Upper lobe of left lung (tissue), 4 donors: ENCODE results near the gene OR2T10.

Source experiments
- CTCF ChIP-seq, 6 experiments: fragments of 450-650 bp in 4 of 6; fragments of 200-600 bp in 2 of 6; sonication (generic) in 2 of 6; IDR thresholded peaks; one replicate each; pipeline ENCODE4 v1.5.1; 2016 to 2019; ENCODE audit warnings: antibody characterized with exemption in 6 of 6
- EP300 ChIP-seq, 4 donors: sonication (generic); formaldehyde crosslinking; IDR thresholded peaks; one replicate each; pipeline ENCODE4 v1.5.1; 2017; ENCODE audit warnings: antibody characterized with exemption in 4 of 4, control low read depth in 2 of 4
- POLR2A ChIP-seq, 4 donors: fragments of 450-650 bp; IDR thresholded peaks; one replicate each; pipeline ENCODE4 v1.5.1; 2016 to 2017; ENCODE audit warnings: antibody characterized with exemption in 4 of 4, mild to moderate bottlenecking in 2 of 4
- POLR2AphosphoS5 ChIP-seq, 2 donors: sonication (generic); formaldehyde crosslinking; IDR thresholded peaks; one replicate each; pipeline ENCODE4 v1.5.1; 2017; ENCODE audit warnings: antibody characterized with exemption in 2 of 2

- TF ChIP-seq CTCF (IDR thresholded peaks at IDR 0.05): no peak
- no peak for TF ChIP-seq POLR2AphosphoS5 (IDR thresholded peaks at IDR 0.05)
- no peak for TF ChIP-seq EP300 (IDR thresholded peaks at IDR 0.05)
- no peak for TF ChIP-seq POLR2A (IDR thresholded peaks at IDR 0.05)
Measured at GRCh38 chr1:248589334-248589733, 8.2 kb downstream of the OR2T10 start.
